ENCODE measurements around the gene SORCS2. TPM values are rescaled to one million over a fixed set of nuclear protein-coding genes. Genes with fewer than 3 reads are reported as not detected.

The SORCS2 gene
- total RNA-seq, 1 donor from 2014 or later: not detected

- Mint-ChIP-seq H3K9me3 (no peaks in the 10 kb centered on the region), H3K27ac (no peak overlapping the region), H3K4me1 (ENCODE audit: low read depth) (peaks cover 55% of the 10 kb centered on the region), H3K36me3 (ENCODE audit: low read depth) (peaks cover 16% of the 10 kb centered on the region), H3K27me3 (ENCODE audit: insufficient read depth) (no peaks in the 10 kb centered on the region), H3K4me3 (no peak overlapping the region)
- intact Hi-C loops (cut with micrococcal nuclease): no loop called here
- DNase-seq (ENCODE audit: low spot score): no peak
These were observed 590.4 kb downstream of the SORCS2 start for GRCh38 chr4:7782783-7783182.

- no peaks in the 10 kb centered on the region for H3K9me3 Mint-ChIP-seq
- intact Hi-C loops (cut with micrococcal nuclease): no loop called here
- peaks cover 11% of the 10 kb centered on the region for H3K36me3 Mint-ChIP-seq (ENCODE audit: low read depth)
- H3K27me3 Mint-ChIP-seq (ENCODE audit: insufficient read depth): no peaks in the 10 kb centered on the region
- no peak for DNase-seq (ENCODE audit: low spot score)
- peaks cover 54% of the 10 kb centered on the region for H3K4me1 Mint-ChIP-seq (ENCODE audit: low read depth)
- no peak overlapping the region for H3K4me3 Mint-ChIP-seq
- no peak overlapping the region for H3K27ac Mint-ChIP-seq
These were observed 591.2 kb downstream of the SORCS2 start for GRCh38 chr4:7783541-7783940.

GRCh38 chr4:7784131-7784870 lies 592.0 kb downstream of the SORCS2 start:
- DNase-seq (ENCODE audit: low spot score): no peak
- H3K4me3 Mint-ChIP-seq: no peak overlapping the region
- no peak overlapping the region for H3K27ac Mint-ChIP-seq
- no peaks in the 10 kb centered on the region for H3K27me3 Mint-ChIP-seq (ENCODE audit: insufficient read depth)
- intact Hi-C loops (cut with micrococcal nuclease): no loop called here
- H3K4me1 Mint-ChIP-seq (ENCODE audit: low read depth): peaks cover 47% of the 10 kb centered on the region
- H3K9me3 Mint-ChIP-seq: no peaks in the 10 kb centered on the region
- H3K36me3 Mint-ChIP-seq (ENCODE audit: low read depth): peaks cover 11% of the 10 kb centered on the region

- no peak overlapping the region for H3K27ac Mint-ChIP-seq
- H3K4me1 Mint-ChIP-seq (ENCODE audit: low read depth): peaks cover 40% of the 10 kb centered on the region
- no peaks in the 10 kb centered on the region for H3K9me3 Mint-ChIP-seq
- H3K27me3 Mint-ChIP-seq (ENCODE audit: insufficient read depth): no peaks in the 10 kb centered on the region
- H3K36me3 Mint-ChIP-seq (ENCODE audit: low read depth): peaks cover 11% of the 10 kb centered on the region
- H3K4me3 Mint-ChIP-seq: no peak overlapping the region
- no peak for DNase-seq (ENCODE audit: low spot score)
- intact Hi-C loops (cut with micrococcal nuclease): no loop called here
These were observed 592.7 kb downstream of the SORCS2 start for GRCh38 chr4:7785017-7785416.

- Mint-ChIP-seq H3K36me3 (ENCODE audit: low read depth) (peaks cover 10% of the 10 kb centered on the region), H3K4me3 (no peak overlapping the region), H3K27ac (no peak overlapping the region), H3K27me3 (ENCODE audit: insufficient read depth) (no peaks in the 10 kb centered on the region), H3K4me1 (ENCODE audit: low read depth) (peaks cover 33% of the 10 kb centered on the region), H3K9me3 (no peaks in the 10 kb centered on the region)
- no peak for DNase-seq (ENCODE audit: low spot score)
- intact Hi-C loops (cut with micrococcal nuclease): no loop called here
These were observed 593.7 kb downstream of the SORCS2 start for GRCh38 chr4:7786040-7786439.

- Mint-ChIP-seq H3K36me3 (ENCODE audit: low read depth) (peaks cover 5% of the 10 kb centered on the region), H3K9me3 (no peaks in the 10 kb centered on the region), H3K27me3 (ENCODE audit: insufficient read depth) (no peaks in the 10 kb centered on the region), H3K4me1 (ENCODE audit: low read depth) (peaks cover 28% of the 10 kb centered on the region), H3K4me3 (no peak overlapping the region), H3K27ac (no peak overlapping the region)
- DNase-seq (ENCODE audit: low spot score): no peak
- intact Hi-C loops (cut with micrococcal nuclease): no loop called here
These were observed 594.2 kb downstream of the SORCS2 start for GRCh38 chr4:7786517-7786916.

- no peak for DNase-seq (ENCODE audit: low spot score)
- H3K9me3 Mint-ChIP-seq: no peaks in the 10 kb centered on the region
- intact Hi-C loops (cut with micrococcal nuclease): no loop called here
- no peak overlapping the region for H3K27ac Mint-ChIP-seq
- no peak overlapping the region for H3K4me3 Mint-ChIP-seq
- H3K27me3 Mint-ChIP-seq (ENCODE audit: insufficient read depth): no peaks in the 10 kb centered on the region
- H3K4me1 Mint-ChIP-seq (ENCODE audit: low read depth): peaks cover 23% of the 10 kb centered on the region
- H3K36me3 Mint-ChIP-seq (ENCODE audit: low read depth): peaks cover 4% of the 10 kb centered on the region
These were observed 594.7 kb downstream of the SORCS2 start for GRCh38 chr4:7787067-7787466.

GRCh38 chr4:7787681-7788141 lies 595.4 kb downstream of the SORCS2 start:
- intact Hi-C loops (cut with micrococcal nuclease): no loop called here
- Mint-ChIP-seq H3K4me1 (ENCODE audit: low read depth) (peaks cover 22% of the 10 kb centered on the region), H3K9me3 (no peaks in the 10 kb centered on the region), H3K4me3 (no peak overlapping the region), H3K27ac (no peak overlapping the region), H3K27me3 (ENCODE audit: insufficient read depth) (no peaks in the 10 kb centered on the region), H3K36me3 (ENCODE audit: low read depth) (peaks cover 8% of the 10 kb centered on the region)
- DNase-seq (ENCODE audit: low spot score): no peak

GRCh38 chr4:7788193-7788592 lies 595.9 kb downstream of the SORCS2 start:
- no peak overlapping the region for H3K4me3 Mint-ChIP-seq
- intact Hi-C loops (cut with micrococcal nuclease): no loop called here
- no peaks in the 10 kb centered on the region for H3K27me3 Mint-ChIP-seq (ENCODE audit: insufficient read depth)
- DNase-seq (ENCODE audit: low spot score): no peak
- no peak overlapping the region for H3K27ac Mint-ChIP-seq
- peaks cover 8% of the 10 kb centered on the region for H3K36me3 Mint-ChIP-seq (ENCODE audit: low read depth)
- H3K4me1 Mint-ChIP-seq (ENCODE audit: low read depth): peaks cover 21% of the 10 kb centered on the region
- H3K9me3 Mint-ChIP-seq: no peaks in the 10 kb centered on the region

GRCh38 chr4:7788694-7789425 lies 596.5 kb downstream of the SORCS2 start:
- no peak overlapping the region for H3K27ac Mint-ChIP-seq
- H3K36me3 Mint-ChIP-seq (ENCODE audit: low read depth): peaks cover 11% of the 10 kb centered on the region
- H3K4me1 Mint-ChIP-seq (ENCODE audit: low read depth): peaks cover 14% of the 10 kb centered on the region
- no peak overlapping the region for H3K4me3 Mint-ChIP-seq
- no peaks in the 10 kb centered on the region for H3K27me3 Mint-ChIP-seq (ENCODE audit: insufficient read depth)
- H3K9me3 Mint-ChIP-seq: no peaks in the 10 kb centered on the region
- intact Hi-C loops (cut with micrococcal nuclease): no loop called here
- DNase-seq (ENCODE audit: low spot score): no peak

- no peak overlapping the region for H3K4me3 Mint-ChIP-seq
- H3K4me1 Mint-ChIP-seq (ENCODE audit: low read depth): peaks cover 12% of the 10 kb centered on the region
- DNase-seq (ENCODE audit: low spot score): no peak
- H3K27ac Mint-ChIP-seq: no peak overlapping the region
- H3K9me3 Mint-ChIP-seq: no peaks in the 10 kb centered on the region
- H3K27me3 Mint-ChIP-seq (ENCODE audit: insufficient read depth): no peaks in the 10 kb centered on the region
- intact Hi-C loops (cut with micrococcal nuclease): no loop called here
- peaks cover 11% of the 10 kb centered on the region for H3K36me3 Mint-ChIP-seq (ENCODE audit: low read depth)
These were observed 597.7 kb downstream of the SORCS2 start for GRCh38 chr4:7790023-7790422.

- H3K4me1 Mint-ChIP-seq (ENCODE audit: low read depth): peaks cover 2% of the 10 kb centered on the region
- no peaks in the 10 kb centered on the region for H3K9me3 Mint-ChIP-seq
- peaks cover 11% of the 10 kb centered on the region for H3K36me3 Mint-ChIP-seq (ENCODE audit: low read depth)
- no peak overlapping the region for H3K27ac Mint-ChIP-seq
- no peaks in the 10 kb centered on the region for H3K27me3 Mint-ChIP-seq (ENCODE audit: insufficient read depth)
- DNase-seq (ENCODE audit: low spot score): no peak
- no peak overlapping the region for H3K4me3 Mint-ChIP-seq
- intact Hi-C loops (cut with micrococcal nuclease): no loop called here
These were observed 598.7 kb downstream of the SORCS2 start for GRCh38 chr4:7790999-7791398.

All from activated T-helper 1 cell treated with anti-CD3 and anti-CD28 coated beads, Interleukin-12 subunit alpha, Interleukin-12 subunit beta, Interleukin-2, Interleukin-4 antibody, amounts not matched to agents 30 ng/mL and 10 ng/mL and 1 ng/mL, durations not matched to agents 14 hours and 24 hours and 36 hours (primary cell).